HepG2 (cell line): ENCODE results near the gene NUP93. TPM values are rescaled to one million over a fixed set of nuclear protein-coding genes. Genes with fewer than 3 reads are reported as not detected.
A peak's percentile ranks its signal among the peaks of the same experiment; 100 is the strongest.

Experiments
- ARID4A ChIP-seq: sonication (generic); formaldehyde crosslinking; IDR thresholded peaks from 2 replicates; pipeline ENCODE4 v1.5.0; 2020; ENCODE audit warnings: mild to moderate bottlenecking, missing genetic modification reagents, borderline replicate concordance
- ATF2 ChIP-seq: sonication (generic); formaldehyde crosslinking; IDR thresholded peaks from 2 replicates; pipeline ENCODE4 v1.4.0; 2020; ENCODE audit warnings: missing genetic modification reagents
- GPBP1L1 ChIP-seq: sonication (generic); formaldehyde crosslinking; IDR thresholded peaks from 2 replicates; pipeline ENCODE4 v1.5.0; 2020; ENCODE audit warnings: mild to moderate bottlenecking, missing genetic modification reagents
- WIZ ChIP-seq: sonication (generic); formaldehyde crosslinking; IDR thresholded peaks from 2 replicates; pipeline ENCODE4 v1.5.1; 2020; ENCODE audit warnings: mild to moderate bottlenecking, missing genetic modification reagents
- ZHX1 ChIP-seq: sonication (generic); formaldehyde crosslinking; IDR thresholded peaks from 2 replicates; pipeline ENCODE4 v1.8.1; 2022; ENCODE audit warnings: low read depth, mild to moderate bottlenecking, missing genetic modification reagents
- ZNF274 ChIP-seq: sonication (generic); formaldehyde crosslinking; IDR thresholded peaks from 2 replicates; pipeline ENCODE4 v1.5.1; 2020; ENCODE audit warnings: mild to moderate bottlenecking, missing genetic modification reagents
- ZNF33B ChIP-seq: sonication (generic); formaldehyde crosslinking; IDR thresholded peaks from 2 replicates; pipeline ENCODE4 v1.5.1; 2020; ENCODE audit warnings: mild to moderate bottlenecking, missing genetic modification reagents
- ZNF451 ChIP-seq: sonication (generic); formaldehyde crosslinking; IDR thresholded peaks from 2 replicates; pipeline ENCODE4 v1.5.0; 2020; ENCODE audit warnings: mild to moderate bottlenecking, missing genetic modification reagents
- ZSCAN12 ChIP-seq: sonication (generic); formaldehyde crosslinking; IDR thresholded peaks from 2 replicates; pipeline ENCODE4 v1.9.0; 2021; ENCODE audit warnings: mild to moderate bottlenecking, missing genetic modification reagents
- polyA plus RNA-seq, 8 experiments: library from polyadenylated mRNA; depleted of rRNA in 3 of 8; stranded (reverse) in 7 of 8; unstranded in 1 of 8; fragments of >200 nt; fragmentation: Illumina TruSeq in 4 of 8; extraction: Trizol in 4 of 8; gene quantifications; 2 replicates each; pipeline versions ENCODE4 v1.2.1 to v1.2.3, GENCODE V29; 2011 to 2016; ENCODE audit warnings: low read depth in 4 of 8, missing spikeins in 1 of 8, mixed read lengths in 1 of 8; ENCODE audit not compliant: insufficient read depth in 1 of 8
- total RNA-seq, 5 experiments: library from RNA; depleted of rRNA; stranded (reverse); fragments of >200 nt; fragmentation: Illumina TruSeq; extraction: Trizol; gene quantifications; 2 replicates each; pipeline ENCODE4 v1.2.3, GENCODE V29; 2016; ENCODE audit warnings: low read depth in 1 of 5
- TF ChIP-seq, protein P1 (sequence below): sonication (generic); formaldehyde crosslinking; conservative IDR thresholded peaks from 2 replicates; pipeline ENCODE4 v1.4.0; 2020; ENCODE audit warnings: missing genetic modification reagents
- TF ChIP-seq, protein P2 (sequence below): sonication (generic); formaldehyde crosslinking; IDR thresholded peaks from 2 replicates; pipeline ENCODE4 v1.5.1; 2020; ENCODE audit warnings: mild to moderate bottlenecking, missing genetic modification reagents, moderate library complexity

The NUP93 gene
- total and polyA plus RNA-seq, 2 of the 13 experiments (the other 11 are each of a cell fraction or from before 2014, with no cell fraction given), result 58.5 to 140 TPM

DNA sequence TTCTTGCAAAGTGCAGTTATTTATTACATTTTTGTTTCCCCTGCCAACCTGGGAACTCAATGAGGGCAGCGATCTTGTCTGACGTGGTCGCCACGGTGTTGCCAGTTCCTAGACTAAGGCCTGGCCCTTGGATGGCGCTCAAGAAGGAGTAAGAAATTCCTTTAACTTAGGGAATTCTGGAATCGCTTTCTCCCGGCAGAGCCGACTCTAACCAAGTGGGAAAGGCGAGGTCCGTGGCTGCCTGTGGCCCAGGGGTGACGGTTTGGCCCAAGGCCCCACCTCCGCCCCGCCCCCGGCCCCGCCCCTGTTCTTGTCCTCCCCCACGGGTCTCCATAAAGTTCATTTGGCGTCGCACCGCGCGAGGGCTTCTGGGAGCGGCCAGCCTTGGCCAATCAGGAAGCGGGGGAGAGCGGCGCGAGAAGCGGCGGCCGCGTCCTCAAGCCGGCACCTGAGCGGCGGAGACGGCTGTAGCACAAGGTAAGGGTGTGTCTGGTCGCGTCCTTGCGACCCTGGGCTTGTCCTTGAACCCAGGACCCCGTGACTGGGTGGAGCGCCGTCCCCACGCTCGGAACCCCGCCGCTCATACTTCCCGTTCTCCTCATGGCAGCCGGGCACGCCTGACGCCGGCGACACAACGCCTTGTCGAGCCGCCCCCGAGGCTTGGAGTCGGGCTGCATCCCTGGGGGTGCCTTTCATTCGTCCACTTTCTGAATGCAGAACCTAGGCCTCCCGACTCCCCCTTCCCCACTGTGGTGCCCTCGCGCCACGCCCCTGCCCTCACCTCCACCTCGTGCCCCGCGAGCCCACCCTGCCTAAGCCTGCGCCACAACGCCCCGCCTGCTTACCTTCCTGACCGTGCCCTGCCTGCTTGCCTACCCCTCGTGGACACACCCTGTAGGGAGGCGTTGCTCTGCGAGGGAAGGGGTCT is at the start of gene NUP93 (continued):
- no peak for TF ChIP-seq ZSCAN12 (CRISPR knock-in tag)
- peak; percentile 99 for TF ChIP-seq ARID4A
- TF ChIP-seq ZNF33B (CRISPR knock-in tag), result peak; percentile 77; the same call in 1 of the 2 replicates
- peak; percentile 94 for TF ChIP-seq ZHX1
- 0 out of 2 replicates have a peak, but pooled peaks have one; percentile 17 for TF ChIP-seq WIZ (CRISPR knock-in tag)
- peak; percentile 83; the same call in 1 of the 2 replicates for TF ChIP-seq ZNF274 (CRISPR knock-in tag)
- peak; percentile 96 for TF ChIP-seq ZNF451 (CRISPR knock-in tag)
- TF ChIP-seq, protein P1, sequence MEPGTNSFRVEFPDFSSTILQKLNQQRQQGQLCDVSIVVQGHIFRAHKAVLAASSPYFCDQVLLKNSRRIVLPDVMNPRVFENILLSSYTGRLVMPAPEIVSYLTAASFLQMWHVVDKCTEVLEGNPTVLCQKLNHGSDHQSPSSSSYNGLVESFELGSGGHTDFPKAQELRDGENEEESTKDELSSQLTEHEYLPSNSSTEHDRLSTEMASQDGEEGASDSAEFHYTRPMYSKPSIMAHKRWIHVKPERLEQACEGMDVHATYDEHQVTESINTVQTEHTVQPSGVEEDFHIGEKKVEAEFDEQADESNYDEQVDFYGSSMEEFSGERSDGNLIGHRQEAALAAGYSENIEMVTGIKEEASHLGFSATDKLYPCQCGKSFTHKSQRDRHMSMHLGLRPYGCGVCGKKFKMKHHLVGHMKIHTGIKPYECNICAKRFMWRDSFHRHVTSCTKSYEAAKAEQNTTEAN, result peak; percentile 73; the same call in 1 of the 2 replicates
- peak; percentile 64 for TF ChIP-seq ATF2 (CRISPR knock-in tag)
- TF ChIP-seq GPBP1L1 (CRISPR knock-in tag), result no peak
- TF ChIP-seq, protein P2, sequence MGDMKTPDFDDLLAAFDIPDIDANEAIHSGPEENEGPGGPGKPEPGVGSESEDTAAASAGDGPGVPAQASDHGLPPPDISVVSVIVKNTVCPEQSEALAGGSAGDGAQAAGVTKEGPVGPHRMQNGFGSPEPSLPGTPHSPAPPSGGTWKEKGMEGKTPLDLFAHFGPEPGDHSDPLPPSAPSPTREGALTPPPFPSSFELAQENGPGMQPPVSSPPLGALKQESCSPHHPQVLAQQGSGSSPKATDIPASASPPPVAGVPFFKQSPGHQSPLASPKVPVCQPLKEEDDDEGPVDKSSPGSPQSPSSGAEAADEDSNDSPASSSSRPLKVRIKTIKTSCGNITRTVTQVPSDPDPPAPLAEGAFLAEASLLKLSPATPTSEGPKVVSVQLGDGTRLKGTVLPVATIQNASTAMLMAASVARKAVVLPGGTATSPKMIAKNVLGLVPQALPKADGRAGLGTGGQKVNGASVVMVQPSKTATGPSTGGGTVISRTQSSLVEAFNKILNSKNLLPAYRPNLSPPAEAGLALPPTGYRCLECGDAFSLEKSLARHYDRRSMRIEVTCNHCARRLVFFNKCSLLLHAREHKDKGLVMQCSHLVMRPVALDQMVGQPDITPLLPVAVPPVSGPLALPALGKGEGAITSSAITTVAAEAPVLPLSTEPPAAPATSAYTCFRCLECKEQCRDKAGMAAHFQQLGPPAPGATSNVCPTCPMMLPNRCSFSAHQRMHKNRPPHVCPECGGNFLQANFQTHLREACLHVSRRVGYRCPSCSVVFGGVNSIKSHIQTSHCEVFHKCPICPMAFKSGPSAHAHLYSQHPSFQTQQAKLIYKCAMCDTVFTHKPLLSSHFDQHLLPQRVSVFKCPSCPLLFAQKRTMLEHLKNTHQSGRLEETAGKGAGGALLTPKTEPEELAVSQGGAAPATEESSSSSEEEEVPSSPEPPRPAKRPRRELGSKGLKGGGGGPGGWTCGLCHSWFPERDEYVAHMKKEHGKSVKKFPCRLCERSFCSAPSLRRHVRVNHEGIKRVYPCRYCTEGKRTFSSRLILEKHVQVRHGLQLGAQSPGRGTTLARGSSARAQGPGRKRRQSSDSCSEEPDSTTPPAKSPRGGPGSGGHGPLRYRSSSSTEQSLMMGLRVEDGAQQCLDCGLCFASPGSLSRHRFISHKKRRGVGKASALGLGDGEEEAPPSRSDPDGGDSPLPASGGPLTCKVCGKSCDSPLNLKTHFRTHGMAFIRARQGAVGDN, result peak; percentile 96
